NCI-H69 (cell line): ENCODE measurements around the gene KCTD15.
A peak's percentile ranks its signal among the peaks of the same experiment; 100 is the strongest.

Experiments
- DNase-seq: peaks from one replicate; lab custom pipeline; 2025; lab: John Stamatoyannopoulos, UW

Gene KCTD15

GRCh38 chr19:33771384-33772101 is 25.1 kb upstream of the KCTD15 start:
- peak; percentile 83 for DNase-seq

- DNase-seq, result no peak
These were observed 24.4 kb upstream of the KCTD15 start for GRCh38 chr19:33772102-33772857.

GRCh38 chr19:33772858-33773180 is 23.9 kb upstream of the KCTD15 start:
- no peak for DNase-seq

GRCh38 chr19:33773704-33774624 is 22.7 kb upstream of the KCTD15 start:
- DNase-seq, result no peak

- DNase-seq, result no peak
These were observed 21.9 kb upstream of the KCTD15 start for GRCh38 chr19:33774751-33775150.

GRCh38 chr19:33775731-33776487 is 20.8 kb upstream of the KCTD15 start:
- no peak for DNase-seq

- no peak for DNase-seq
These were observed 19.3 kb upstream of the KCTD15 start for GRCh38 chr19:33777351-33777750.

- DNase-seq, result no peak
These were observed 18.9 kb upstream of the KCTD15 start for GRCh38 chr19:33777753-33778088.

GRCh38 chr19:33778089-33778791 is 18.4 kb upstream of the KCTD15 start:
- peak; percentile 87 for DNase-seq

- no peak for DNase-seq
These were observed 16.8 kb upstream of the KCTD15 start for GRCh38 chr19:33779849-33780248.

- peak; percentile 44 for DNase-seq
These were observed 16.4 kb upstream of the KCTD15 start for GRCh38 chr19:33780251-33780650.

GRCh38 chr19:33780746-33781145 is 15.9 kb upstream of the KCTD15 start:
- peak; percentile 62 for DNase-seq

- DNase-seq, result no peak
These were observed 15.2 kb upstream of the KCTD15 start for GRCh38 chr19:33781415-33781935.

GRCh38 chr19:33781996-33782395 is 14.7 kb upstream of the KCTD15 start:
- DNase-seq, result no peak

- no peak for DNase-seq
These were observed 12.2 kb upstream of the KCTD15 start for GRCh38 chr19:33784432-33784831.

GRCh38 chr19:33785795-33786194 is 10.9 kb upstream of the KCTD15 start:
- no peak for DNase-seq

- DNase-seq, result peak; percentile 12
These were observed 8.0 kb upstream of the KCTD15 start for GRCh38 chr19:33788676-33789075.

- DNase-seq, result no peak
These were observed 7.3 kb upstream of the KCTD15 start for GRCh38 chr19:33789344-33789743.

GRCh38 chr19:33794683-33795369 is 1.8 kb upstream of the KCTD15 start:
- DNase-seq, result no peak

- DNase-seq, result peak; percentile 96
These were observed 1.1 kb upstream of the KCTD15 start for GRCh38 chr19:33795370-33796163.
